K562 (cell line): Measurements from ENCODE around the gene HPSE2.

Experiments used
- CTCF ChIP-seq, 3 experiments: IDR thresholded peaks in 2 of 3; conservative IDR thresholded peaks in 1 of 3; 2 replicates each; pipeline ENCODE4 v1.5.1; 2011 to 2012; ENCODE audit warnings: low read length in 3 of 3, mild to moderate bottlenecking in 3 of 3, control low read depth in 2 of 3, improper control_type of control experiment in 1 of 3, inconsistent platforms in 1 of 3, low read depth in 1 of 3, mixed read lengths in 1 of 3, moderate library complexity in 1 of 3; ENCODE audit not compliant: insufficient read depth in 2 of 3
- E2F4 ChIP-seq: sonication (generic); formaldehyde crosslinking; IDR thresholded peaks from 2 replicates; pipeline ENCODE4 v1.8.0; 2022; ENCODE audit warnings: mild to moderate bottlenecking, low read depth, missing genetic modification reagents
- FOXJ3 ChIP-seq: sonication (generic); formaldehyde crosslinking; IDR thresholded peaks from 2 replicates; pipeline ENCODE4 v1.4.0; 2020; ENCODE audit warnings: mild to moderate bottlenecking, missing genetic modification reagents
- KLF1 ChIP-seq: fragments of 450-650 bp; IDR thresholded peaks from 2 replicates; pipeline ENCODE4 v1.6.1; 2016; ENCODE audit warnings: missing genetic modification characterization, missing compliant biosample characterization
- REST ChIP-seq, 2 experiments: fragments of 450-650 bp; formaldehyde crosslinking in 1 of 2; IDR thresholded peaks; 2 replicates each; pipeline versions ENCODE4 v1.4.0 to v1.6.1; 2014 to 2020; ENCODE audit warnings: mild to moderate bottlenecking in 2 of 2, borderline replicate concordance in 1 of 2, low read depth in 1 of 2
- ZBTB40 ChIP-seq, 2 experiments: fragments of 450-650 bp in 1 of 2; sonication (generic) in 1 of 2; formaldehyde crosslinking in 1 of 2; IDR thresholded peaks; 2 replicates each; pipeline versions ENCODE4 v1.7.1 to v1.9.0; 2016 to 2022; ENCODE audit warnings: inconsistent platforms in 1 of 2, mild to moderate bottlenecking in 1 of 2, missing genetic modification reagents in 1 of 2
- TF ChIP-seq, protein P1 (sequence below): sonication (generic); formaldehyde crosslinking; IDR thresholded peaks from 2 replicates; pipeline ENCODE4 v1.8.1; 2023; ENCODE audit warnings: mild to moderate bottlenecking, missing genetic modification reagents

- TF ChIP-seq, protein P1, sequence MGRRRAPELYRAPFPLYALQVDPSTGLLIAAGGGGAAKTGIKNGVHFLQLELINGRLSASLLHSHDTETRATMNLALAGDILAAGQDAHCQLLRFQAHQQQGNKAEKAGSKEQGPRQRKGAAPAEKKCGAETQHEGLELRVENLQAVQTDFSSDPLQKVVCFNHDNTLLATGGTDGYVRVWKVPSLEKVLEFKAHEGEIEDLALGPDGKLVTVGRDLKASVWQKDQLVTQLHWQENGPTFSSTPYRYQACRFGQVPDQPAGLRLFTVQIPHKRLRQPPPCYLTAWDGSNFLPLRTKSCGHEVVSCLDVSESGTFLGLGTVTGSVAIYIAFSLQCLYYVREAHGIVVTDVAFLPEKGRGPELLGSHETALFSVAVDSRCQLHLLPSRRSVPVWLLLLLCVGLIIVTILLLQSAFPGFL (CRISPR knock-in tag), result no peak
- no peak for TF ChIP-seq KLF1
- TF ChIP-seq REST (IDR thresholded peaks at IDR 0.05; ENCODE audit: borderline replicate concordance), result no peak
- no peak for TF ChIP-seq REST (CRISPR knock-in tag; IDR thresholded peaks at IDR 0.05; ENCODE audit: low read depth)
- no peak for TF ChIP-seq ZBTB40 (IDR thresholded peaks at IDR 0.05)
- TF ChIP-seq ZBTB40 (CRISPR knock-in tag; IDR thresholded peaks at IDR 0.05), result no peak
- TF ChIP-seq FOXJ3 (CRISPR knock-in tag), result no peak
- TF ChIP-seq E2F4, result no peak
- TF ChIP-seq CTCF (IDR thresholded peaks at IDR 0.05 in 2 of 3, conservative IDR thresholded peaks at IDR 0.05 in 1 of 3; ENCODE audit: insufficient read depth in 2 of 3, low read depth in 1 of 3, low read length in 3 of 3), result no peak
Observed at GRCh38 chr10:98438715-98439114, 796.9 kb downstream of the HPSE2 start.
